ENCODE results near the gene LAMP5.

GRCh38 chr20:9517297-9518162, 3.1 kb downstream of the LAMP5 start:
- TF ChIP-seq, protein P1, sequence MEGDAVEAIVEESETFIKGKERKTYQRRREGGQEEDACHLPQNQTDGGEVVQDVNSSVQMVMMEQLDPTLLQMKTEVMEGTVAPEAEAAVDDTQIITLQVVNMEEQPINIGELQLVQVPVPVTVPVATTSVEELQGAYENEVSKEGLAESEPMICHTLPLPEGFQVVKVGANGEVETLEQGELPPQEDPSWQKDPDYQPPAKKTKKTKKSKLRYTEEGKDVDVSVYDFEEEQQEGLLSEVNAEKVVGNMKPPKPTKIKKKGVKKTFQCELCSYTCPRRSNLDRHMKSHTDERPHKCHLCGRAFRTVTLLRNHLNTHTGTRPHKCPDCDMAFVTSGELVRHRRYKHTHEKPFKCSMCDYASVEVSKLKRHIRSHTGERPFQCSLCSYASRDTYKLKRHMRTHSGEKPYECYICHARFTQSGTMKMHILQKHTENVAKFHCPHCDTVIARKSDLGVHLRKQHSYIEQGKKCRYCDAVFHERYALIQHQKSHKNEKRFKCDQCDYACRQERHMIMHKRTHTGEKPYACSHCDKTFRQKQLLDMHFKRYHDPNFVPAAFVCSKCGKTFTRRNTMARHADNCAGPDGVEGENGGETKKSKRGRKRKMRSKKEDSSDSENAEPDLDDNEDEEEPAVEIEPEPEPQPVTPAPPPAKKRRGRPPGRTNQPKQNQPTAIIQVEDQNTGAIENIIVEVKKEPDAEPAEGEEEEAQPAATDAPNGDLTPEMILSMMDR (IDR thresholded peaks at IDR 0.05), result no peak
- no peak for TF ChIP-seq ZFX (IDR thresholded peaks at IDR 0.05; ENCODE audit: borderline replicate concordance)

All from 22Rv1 (cell line).